Endothelial cell of umbilical vein (primary cell): Measurements from ENCODE around the gene CNIH2.
"Not testable (repeated sequence)": the region's sequence is repeated elsewhere in the genome, so short reads cannot be mapped to it uniquely, and the experiment has no call there.

Experiments
- CTCF ChIP-seq, 2 donors: IDR thresholded peaks; 1 replicate in 1 of 2; 2 replicates in 1 of 2; pipeline ENCODE4 v1.5.1; 2011; ENCODE audit warnings: low read length in 2 of 2, mild to moderate bottlenecking in 2 of 2, moderate library complexity in 2 of 2, control low read depth in 1 of 2, inconsistent platforms in 1 of 2, low read depth in 1 of 2; ENCODE audit not compliant: insufficient read depth in 1 of 2; ENCODE audit errors: extremely low read depth in 1 of 2
- POLR2A ChIP-seq: IDR thresholded peaks from 2 replicates; pipeline ENCODE4 v1.6.1; 2012; ENCODE audit warnings: low read depth, mild to moderate bottlenecking, control low read depth, low read length
- POLR2AphosphoS5 ChIP-seq: IDR thresholded peaks from 2 replicates; pipeline ENCODE4 v1.6.1; 2012; ENCODE audit warnings: low read depth, mild to moderate bottlenecking, control low read depth, low read length, moderate library complexity; ENCODE audit not compliant: insufficient read depth

- TF ChIP-seq CTCF (IDR thresholded peaks at IDR 0.05; ENCODE audit: extremely low read depth in 1 of 2, insufficient read depth in 1 of 2, low read depth in 1 of 2, low read length in 2 of 2); POLR2A; POLR2AphosphoS5: not testable (repeated sequence)
Measured at GRCh38 chr11:66276619-66277018, 1.4 kb upstream of the CNIH2 start.
